Measurements from ENCODE around the gene PRKCH.

PRKCH gene

GRCh38 chr14:61569812-61570548 is 248.6 kb downstream of the PRKCH start:
- Histone ChIP-seq H3K4me1 (ENCODE audit: control insufficient read depth in 1 of 2, insufficient read depth in 2 of 2, low read length in 2 of 2) (peaks cover 10 to 15% of the 10 kb centered on the region in 2 donors), H3K36me3 (ENCODE audit: control insufficient read depth in 1 of 2, insufficient read depth in 2 of 2, low read length in 2 of 2) (no peaks in the 10 kb centered on the region), H3K27ac (ENCODE audit: low read length) (peak overlapping the region; percentile 12), H3K4me3 (ENCODE audit: low read depth in 1 of 2, low read length in 2 of 2) (no peak overlapping the region), H3K9me3 (ENCODE audit: control insufficient read depth in 1 of 2, low read length in 2 of 2) (no peaks in the 10 kb centered on the region), H3K27me3 (ENCODE audit: low read depth, low read length) (no peaks in the 10 kb centered on the region)

GRCh38 chr14:61570549-61571290 is 249.3 kb downstream of the PRKCH start:
- no peaks in the 10 kb centered on the region for H3K36me3 ChIP-seq (ENCODE audit: control insufficient read depth in 1 of 2, insufficient read depth in 2 of 2, low read length in 2 of 2)
- H3K9me3 ChIP-seq (ENCODE audit: control insufficient read depth in 1 of 2, low read length in 2 of 2) = no peaks in the 10 kb centered on the region
- peaks cover 10 to 15% of the 10 kb centered on the region in 2 donors for H3K4me1 ChIP-seq (ENCODE audit: control insufficient read depth in 1 of 2, insufficient read depth in 2 of 2, low read length in 2 of 2)
- H3K4me3 ChIP-seq (ENCODE audit: low read depth in 1 of 2, low read length in 2 of 2) = no peak overlapping the region
- peak overlapping the region; percentile 12 for H3K27ac ChIP-seq (ENCODE audit: low read length)
- no peaks in the 10 kb centered on the region for H3K27me3 ChIP-seq (ENCODE audit: low read depth, low read length)

GRCh38 chr14:61571917-61572316 is 250.5 kb downstream of the PRKCH start:
- Histone ChIP-seq H3K27ac (ENCODE audit: low read length) (no peak overlapping the region), H3K27me3 (ENCODE audit: low read depth, low read length) (no peaks in the 10 kb centered on the region), H3K4me3 (ENCODE audit: low read depth in 1 of 2, low read length in 2 of 2) (no peak overlapping the region), H3K9me3 (ENCODE audit: control insufficient read depth in 1 of 2, low read length in 2 of 2) (no peaks in the 10 kb centered on the region), H3K36me3 (ENCODE audit: control insufficient read depth in 1 of 2, insufficient read depth in 2 of 2, low read length in 2 of 2) (no peaks in the 10 kb centered on the region), H3K4me1 (ENCODE audit: control insufficient read depth in 1 of 2, insufficient read depth in 2 of 2, low read length in 2 of 2) (peaks cover 10 to 15% of the 10 kb centered on the region in 2 donors)

GRCh38 chr14:61573321-61573720 is 251.9 kb downstream of the PRKCH start:
- H3K4me1 ChIP-seq (ENCODE audit: control insufficient read depth in 1 of 2, insufficient read depth in 2 of 2, low read length in 2 of 2) = peaks cover 5 to 8% of the 10 kb centered on the region in 2 donors
- no peak overlapping the region for H3K4me3 ChIP-seq (ENCODE audit: low read depth in 1 of 2, low read length in 2 of 2)

GRCh38 chr14:61573748-61574513 is 252.6 kb downstream of the PRKCH start:
- Histone ChIP-seq H3K4me1 (ENCODE audit: control insufficient read depth in 1 of 2, insufficient read depth in 2 of 2, low read length in 2 of 2) (peaks cover 4 to 5% of the 10 kb centered on the region in 2 donors), H3K27ac (ENCODE audit: low read length) (peak overlapping the region; percentile 12), H3K4me3 (ENCODE audit: low read depth in 1 of 2, low read length in 2 of 2) (no peak overlapping the region), H3K9me3 (ENCODE audit: control insufficient read depth in 1 of 2, low read length in 2 of 2) (no peaks in the 10 kb centered on the region), H3K36me3 (ENCODE audit: control insufficient read depth in 1 of 2, insufficient read depth in 2 of 2, low read length in 2 of 2) (no peaks in the 10 kb centered on the region), H3K27me3 (ENCODE audit: low read depth, low read length) (no peaks in the 10 kb centered on the region)

More at GRCh38 chr14:61573321-61573720, 251.9 kb downstream of the PRKCH start:
- H3K27me3 ChIP-seq (ENCODE audit: low read depth, low read length) = no peaks in the 10 kb centered on the region
- H3K36me3 ChIP-seq (ENCODE audit: control insufficient read depth in 1 of 2, insufficient read depth in 2 of 2, low read length in 2 of 2) = no peaks in the 10 kb centered on the region
- no peaks in the 10 kb centered on the region for H3K9me3 ChIP-seq (ENCODE audit: control insufficient read depth in 1 of 2, low read length in 2 of 2)
- H3K27ac ChIP-seq (ENCODE audit: low read length) = peak overlapping the region; percentile 12

GRCh38 chr14:61574514-61574807 is 253.1 kb downstream of the PRKCH start:
- H3K27me3 ChIP-seq (ENCODE audit: low read depth, low read length) = no peaks in the 10 kb centered on the region
- no peak overlapping the region for H3K4me3 ChIP-seq (ENCODE audit: low read depth in 1 of 2, low read length in 2 of 2)
- peaks cover 4 to 5% of the 10 kb centered on the region in 2 donors for H3K4me1 ChIP-seq (ENCODE audit: control insufficient read depth in 1 of 2, insufficient read depth in 2 of 2, low read length in 2 of 2)
- H3K36me3 ChIP-seq (ENCODE audit: control insufficient read depth in 1 of 2, insufficient read depth in 2 of 2, low read length in 2 of 2) = no peaks in the 10 kb centered on the region
- no peak overlapping the region for H3K27ac ChIP-seq (ENCODE audit: low read length)
- H3K9me3 ChIP-seq (ENCODE audit: control insufficient read depth in 1 of 2, low read length in 2 of 2) = no peaks in the 10 kb centered on the region

GRCh38 chr14:61575126-61575525 is 253.7 kb downstream of the PRKCH start:
- Histone ChIP-seq H3K4me3 (ENCODE audit: low read depth in 1 of 2, low read length in 2 of 2) (no peak overlapping the region), H3K9me3 (ENCODE audit: control insufficient read depth in 1 of 2, low read length in 2 of 2) (no peaks in the 10 kb centered on the region), H3K27ac (ENCODE audit: low read length) (no peak overlapping the region), H3K4me1 (ENCODE audit: control insufficient read depth in 1 of 2, insufficient read depth in 2 of 2, low read length in 2 of 2) (peaks cover 4 to 5% of the 10 kb centered on the region in 2 donors), H3K27me3 (ENCODE audit: low read depth, low read length) (no peaks in the 10 kb centered on the region), H3K36me3 (ENCODE audit: control insufficient read depth in 1 of 2, insufficient read depth in 2 of 2, low read length in 2 of 2) (no peaks in the 10 kb centered on the region)

- Histone ChIP-seq H3K4me1 (ENCODE audit: control insufficient read depth in 1 of 2, insufficient read depth in 2 of 2, low read length in 2 of 2) (peaks cover 4 to 5% of the 10 kb centered on the region in 2 donors), H3K4me3 (ENCODE audit: low read depth in 1 of 2, low read length in 2 of 2) (no peak overlapping the region), H3K27me3 (ENCODE audit: low read depth, low read length) (no peaks in the 10 kb centered on the region), H3K27ac (ENCODE audit: low read length) (no peak overlapping the region), H3K9me3 (ENCODE audit: control insufficient read depth in 1 of 2, low read length in 2 of 2) (no peaks in the 10 kb centered on the region), H3K36me3 (ENCODE audit: control insufficient read depth in 1 of 2, insufficient read depth in 2 of 2, low read length in 2 of 2) (no peaks in the 10 kb centered on the region)
Observed at GRCh38 chr14:61575551-61576150, 254.3 kb downstream of the PRKCH start.

- no peak overlapping the region for H3K27ac ChIP-seq (ENCODE audit: low read length)
- H3K4me3 ChIP-seq (ENCODE audit: low read depth in 1 of 2, low read length in 2 of 2) = no peak overlapping the region
- H3K36me3 ChIP-seq (ENCODE audit: control insufficient read depth in 1 of 2, insufficient read depth in 2 of 2, low read length in 2 of 2) = no peaks in the 10 kb centered on the region
- H3K9me3 ChIP-seq (ENCODE audit: control insufficient read depth in 1 of 2, low read length in 2 of 2) = no peaks in the 10 kb centered on the region
- peaks cover 4 to 5% of the 10 kb centered on the region in 2 donors for H3K4me1 ChIP-seq (ENCODE audit: control insufficient read depth in 1 of 2, insufficient read depth in 2 of 2, low read length in 2 of 2)
- H3K27me3 ChIP-seq (ENCODE audit: low read depth, low read length) = no peaks in the 10 kb centered on the region
Observed at GRCh38 chr14:61577506-61577931, 256.1 kb downstream of the PRKCH start.

GRCh38 chr14:61578745-61579144 is 257.4 kb downstream of the PRKCH start:
- H3K4me3 ChIP-seq (ENCODE audit: low read depth in 1 of 2, low read length in 2 of 2) = no peak overlapping the region
- peaks cover 0 to under 1% of the 10 kb centered on the region in 2 donors for H3K4me1 ChIP-seq (ENCODE audit: control insufficient read depth in 1 of 2, insufficient read depth in 2 of 2, low read length in 2 of 2)
- H3K27ac ChIP-seq (ENCODE audit: low read length) = no peak overlapping the region
- no peaks in the 10 kb centered on the region for H3K9me3 ChIP-seq (ENCODE audit: control insufficient read depth in 1 of 2, low read length in 2 of 2)
- H3K27me3 ChIP-seq (ENCODE audit: low read depth, low read length) = no peaks in the 10 kb centered on the region
- H3K36me3 ChIP-seq (ENCODE audit: control insufficient read depth in 1 of 2, insufficient read depth in 2 of 2, low read length in 2 of 2) = no peaks in the 10 kb centered on the region

- Histone ChIP-seq H3K36me3 (ENCODE audit: control insufficient read depth in 1 of 2, insufficient read depth in 2 of 2, low read length in 2 of 2) (peaks cover 0 to 5% of the 10 kb centered on the region in 2 donors), H3K9me3 (ENCODE audit: control insufficient read depth in 1 of 2, low read length in 2 of 2) (no peaks in the 10 kb centered on the region), H3K27ac (ENCODE audit: low read length) (no peak overlapping the region), H3K4me3 (ENCODE audit: low read depth in 1 of 2, low read length in 2 of 2) (no peak overlapping the region), H3K4me1 (ENCODE audit: control insufficient read depth in 1 of 2, insufficient read depth in 2 of 2, low read length in 2 of 2) (peaks cover 4 to 8% of the 10 kb centered on the region in 2 donors), H3K27me3 (ENCODE audit: low read depth, low read length) (no peaks in the 10 kb centered on the region)
Observed at GRCh38 chr14:61581340-61581739, 260.0 kb downstream of the PRKCH start.

All from muscle layer of duodenum (tissue), 2 donors.